Ishikawa (cell line): Measurements from ENCODE around the gene DCHS1.

Experiments
- CEBPB ChIP-seq: IDR thresholded peaks from 2 replicates; pipeline ENCODE4 v1.6.1; 2012
- CREB1 ChIP-seq: IDR thresholded peaks from 2 replicates; pipeline ENCODE4 v1.6.1; 2012; ENCODE audit warnings: low read depth
- EGR1 ChIP-seq: IDR thresholded peaks from 2 replicates; pipeline ENCODE4 v1.6.1; 2012
- EP300 ChIP-seq: IDR thresholded peaks from 2 replicates; pipeline ENCODE4 v1.6.1; 2012; ENCODE audit warnings: borderline replicate concordance
- FOXM1 ChIP-seq: IDR thresholded peaks from 2 replicates; pipeline ENCODE4 v1.6.1; 2012; ENCODE audit warnings: low read depth, borderline replicate concordance
- MAX ChIP-seq: IDR thresholded peaks from 2 replicates; pipeline ENCODE4 v1.6.1; 2012
- NFIC ChIP-seq: IDR thresholded peaks from 2 replicates; pipeline ENCODE4 v1.6.1; 2012
- RAD21 ChIP-seq: IDR thresholded peaks from 2 replicates; pipeline ENCODE4 v1.6.1; 2012; ENCODE audit warnings: low read depth
- REST ChIP-seq: IDR thresholded peaks from 2 replicates; pipeline ENCODE4 v1.6.1; 2012; ENCODE audit warnings: low read depth, mild to moderate bottlenecking
- TAF1 ChIP-seq: IDR thresholded peaks from 2 replicates; pipeline ENCODE4 v1.6.1; 2012; ENCODE audit warnings: low read depth, mild to moderate bottlenecking
- TCF12 ChIP-seq: IDR thresholded peaks from 2 replicates; pipeline ENCODE4 v1.6.1; 2012; ENCODE audit warnings: low read depth
- TEAD4 ChIP-seq: IDR thresholded peaks from 2 replicates; pipeline ENCODE4 v1.6.1; 2012
- USF1 ChIP-seq: IDR thresholded peaks from 2 replicates; pipeline ENCODE4 v1.6.1; 2012
- YY1 ChIP-seq: IDR thresholded peaks from 2 replicates; pipeline ENCODE4 v1.6.1; 2012; ENCODE audit warnings: low read depth
- ZBTB7A ChIP-seq: IDR thresholded peaks from 2 replicates; pipeline ENCODE4 v1.6.1; 2012; ENCODE audit warnings: low read depth

The DCHS1 gene

GRCh38 chr11:6604081-6604626 lies 51.5 kb downstream of the DCHS1 start:
- no peak for TF ChIP-seq USF1
- TF ChIP-seq REST, result no peak
- TF ChIP-seq YY1, result 0 out of 2 replicates have a peak, but pooled peaks have one; percentile 10
- TF ChIP-seq TCF12, result no peak
- no peak for TF ChIP-seq RAD21
- TF ChIP-seq EP300, result no peak
- TF ChIP-seq ZBTB7A, result no peak; the same call in 1 of the 2 replicates

- TF ChIP-seq CREB1, result no peak
- TF ChIP-seq TAF1, result peak; percentile 95
- TF ChIP-seq RAD21, result no peak
- TF ChIP-seq EP300, result no peak; the same call in 1 of the 2 replicates
- no peak; the same call in 1 of the 2 replicates for TF ChIP-seq REST
- TF ChIP-seq USF1, result peak; percentile 22; the same call in 1 of the 2 replicates
- peak; percentile 95 for TF ChIP-seq MAX
- TF ChIP-seq EGR1, result no peak
- no peak for TF ChIP-seq FOXM1
- peak; percentile 21; the same call in 1 of the 2 replicates for TF ChIP-seq TEAD4
- TF ChIP-seq CEBPB, result no peak
- TF ChIP-seq NFIC, result peak; percentile 33; the same call in 1 of the 2 replicates
- TF ChIP-seq YY1, result peak; percentile 67
- peak; percentile 73; the same call in 1 of the 2 replicates for TF ChIP-seq TCF12
- peak; percentile 66; the same call in 1 of the 2 replicates for TF ChIP-seq ZBTB7A
These were observed 52.1 kb downstream of the DCHS1 start, which contains the start of the genes ILK and RRP8 for GRCh38 chr11:6603287-6604080. Gene ILK (plus strand): TSS chr11:6603774. CDS start chr11:6604272, 498 bp downstream. Gene RRP8 (minus strand): TSS chr11:6603616. CDS start chr11:6603502, 114 bp downstream.

GRCh38 chr11:6602096-6602940 lies 53.3 kb downstream of the DCHS1 start:
- TF ChIP-seq MAX, result no peak
- TF ChIP-seq EGR1, result no peak
- TF ChIP-seq EP300, result no peak
- no peak for TF ChIP-seq FOXM1
- no peak for TF ChIP-seq USF1
- no peak for TF ChIP-seq YY1
- no peak for TF ChIP-seq ZBTB7A
- no peak for TF ChIP-seq TEAD4
- no peak for TF ChIP-seq TAF1
- TF ChIP-seq CREB1, result no peak
- no peak for TF ChIP-seq REST
- TF ChIP-seq NFIC, result no peak
- no peak for TF ChIP-seq CEBPB
- TF ChIP-seq TCF12, result no peak
